ENCODE measurements around the gene NAT10.

NAT10 gene

DNA sequence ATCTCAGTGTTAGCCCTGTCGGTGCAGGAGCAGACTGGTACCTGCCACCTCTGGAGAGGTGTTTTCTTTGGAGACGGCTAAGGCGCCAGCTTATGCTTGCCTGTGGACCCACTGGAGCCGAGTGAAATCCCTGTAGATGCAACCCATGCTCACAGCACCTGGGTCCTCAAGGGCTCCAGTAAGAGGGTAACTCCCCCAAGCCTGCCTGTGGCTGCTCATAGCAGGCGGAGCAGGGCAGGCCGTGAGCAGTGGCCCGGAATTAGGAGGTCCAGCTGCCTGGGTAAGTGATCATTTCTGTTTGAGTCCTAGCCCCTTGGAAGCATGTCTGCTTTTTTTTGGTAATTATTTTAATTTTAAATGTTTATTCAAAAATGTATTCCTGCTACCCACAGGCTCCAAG is 43.8 kb downstream of the NAT10 start:
- no peak for DNase-seq (ENCODE audit: low read depth, low spot score)

DNA sequence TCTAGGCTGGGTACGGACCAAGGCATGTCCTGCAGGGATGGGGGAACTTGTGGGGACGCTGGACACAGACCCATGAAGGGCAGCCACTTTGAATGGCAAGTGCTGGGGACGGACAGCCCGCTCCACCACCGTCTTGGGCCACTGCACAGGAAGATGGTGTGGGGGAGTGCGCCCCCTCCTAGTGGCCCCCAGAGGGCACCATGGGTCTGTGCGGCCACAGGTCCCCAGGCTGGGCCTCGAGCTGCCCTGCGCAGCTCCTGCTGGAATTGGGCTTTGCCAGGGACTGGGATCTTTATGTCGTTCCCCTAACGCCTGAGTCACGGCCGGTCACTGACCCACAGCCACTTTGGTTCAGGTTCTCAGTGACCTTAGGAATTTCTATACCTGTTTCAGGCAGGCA is 44.4 kb downstream of the NAT10 start:
- DNase-seq (ENCODE audit: low read depth, low spot score), result peak; percentile 49

DNA sequence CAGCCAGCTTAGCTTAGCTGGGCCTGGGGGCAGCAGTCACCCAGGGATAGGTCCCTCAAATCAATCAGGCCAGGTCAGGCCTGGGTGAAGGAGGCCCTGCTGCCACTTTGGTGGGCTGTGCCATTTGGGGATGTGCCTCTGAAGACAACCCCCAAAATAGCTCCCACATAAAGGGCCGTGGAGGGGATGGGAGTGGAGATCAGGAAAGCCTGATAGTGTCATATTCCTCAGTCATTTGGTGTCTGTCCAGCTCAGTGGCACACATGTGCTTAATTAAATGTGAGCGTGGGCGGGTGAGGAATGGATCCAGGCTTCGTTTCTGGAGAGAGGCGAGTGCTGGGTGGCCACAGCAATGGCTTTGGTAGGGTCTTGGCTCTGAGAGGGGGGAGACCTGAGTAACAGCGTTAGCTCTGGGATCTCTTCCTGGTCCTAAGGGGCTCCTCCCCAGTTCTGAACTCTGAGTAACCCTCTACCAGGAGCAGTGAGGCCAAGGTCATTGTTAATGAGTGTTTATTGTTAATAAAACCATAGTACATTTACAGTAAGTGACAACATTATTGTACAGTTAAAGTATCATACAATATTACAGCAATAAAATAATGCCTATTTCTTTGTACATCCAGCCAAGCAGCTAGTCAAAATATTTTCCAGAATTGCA is 45.2 kb downstream of the NAT10 start:
- no peak for DNase-seq (ENCODE audit: low read depth, low spot score)

DNA sequence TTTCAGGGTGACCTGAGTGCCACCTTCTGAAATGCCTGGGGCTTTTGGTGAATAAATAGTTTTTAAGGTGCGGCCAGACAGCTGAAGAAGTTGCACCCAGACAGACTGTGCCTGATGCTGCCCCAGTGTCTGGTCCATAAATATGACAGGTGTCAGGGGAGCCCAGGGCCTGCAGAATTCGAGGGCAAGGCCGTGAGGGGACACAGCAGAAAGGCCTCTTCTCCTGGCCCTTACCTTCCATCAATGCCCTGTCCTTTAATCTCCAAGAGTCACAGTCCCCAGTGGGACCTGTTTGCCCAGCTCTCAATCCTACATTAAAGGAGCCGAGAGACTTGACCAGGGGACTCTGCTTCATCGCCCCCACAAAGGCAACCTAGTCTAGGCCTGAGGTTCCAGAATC is 45.7 kb downstream of the NAT10 start:
- DNase-seq (ENCODE audit: low read depth, low spot score), result no peak

DNA sequence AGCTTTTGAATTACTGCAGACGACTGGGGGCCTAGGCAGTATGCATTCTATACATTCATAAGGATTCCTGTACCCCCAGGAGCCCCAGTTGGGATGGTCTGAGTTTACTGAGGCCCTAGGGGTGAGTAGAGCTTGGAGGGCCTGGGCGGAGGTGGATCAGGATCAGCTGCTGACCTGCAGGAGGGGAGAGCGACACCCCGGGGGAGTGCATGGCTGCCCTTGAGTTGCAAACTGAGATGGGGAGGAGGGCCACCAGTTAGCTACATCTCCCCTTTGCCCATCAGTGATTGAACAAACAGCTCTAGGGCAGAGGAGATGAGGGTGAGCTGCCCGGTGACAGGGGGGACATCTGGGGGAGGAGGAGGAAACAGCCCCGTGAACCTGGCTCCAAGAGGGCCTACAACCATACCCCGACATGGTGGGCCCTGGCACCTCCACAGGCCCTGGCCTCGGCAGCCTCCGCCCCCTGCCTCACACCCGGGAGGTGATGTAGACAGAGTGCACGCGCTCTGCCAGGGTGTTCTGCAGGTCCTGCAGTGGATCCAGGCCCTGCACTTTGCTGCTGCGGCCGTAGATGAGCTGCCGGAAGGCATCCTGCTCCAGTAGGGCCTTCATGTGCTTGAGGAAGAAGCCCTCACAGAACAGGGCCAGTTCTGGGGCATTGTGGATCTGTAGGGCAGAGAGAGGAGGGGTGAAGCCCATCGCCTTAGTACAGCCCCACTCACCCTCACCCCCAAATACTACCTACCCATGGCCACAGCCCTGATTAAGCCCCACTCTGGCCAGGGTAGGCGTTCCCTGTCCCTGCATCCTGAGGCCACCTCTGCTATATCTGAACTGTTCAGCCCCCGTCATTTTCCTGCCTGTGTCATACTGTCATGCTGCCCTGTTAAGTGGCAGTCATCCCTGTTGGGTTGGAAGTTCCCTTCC is 46.8 kb downstream of the NAT10 start:
- no peak for DNase-seq (ENCODE audit: low read depth, low spot score)

DNA sequence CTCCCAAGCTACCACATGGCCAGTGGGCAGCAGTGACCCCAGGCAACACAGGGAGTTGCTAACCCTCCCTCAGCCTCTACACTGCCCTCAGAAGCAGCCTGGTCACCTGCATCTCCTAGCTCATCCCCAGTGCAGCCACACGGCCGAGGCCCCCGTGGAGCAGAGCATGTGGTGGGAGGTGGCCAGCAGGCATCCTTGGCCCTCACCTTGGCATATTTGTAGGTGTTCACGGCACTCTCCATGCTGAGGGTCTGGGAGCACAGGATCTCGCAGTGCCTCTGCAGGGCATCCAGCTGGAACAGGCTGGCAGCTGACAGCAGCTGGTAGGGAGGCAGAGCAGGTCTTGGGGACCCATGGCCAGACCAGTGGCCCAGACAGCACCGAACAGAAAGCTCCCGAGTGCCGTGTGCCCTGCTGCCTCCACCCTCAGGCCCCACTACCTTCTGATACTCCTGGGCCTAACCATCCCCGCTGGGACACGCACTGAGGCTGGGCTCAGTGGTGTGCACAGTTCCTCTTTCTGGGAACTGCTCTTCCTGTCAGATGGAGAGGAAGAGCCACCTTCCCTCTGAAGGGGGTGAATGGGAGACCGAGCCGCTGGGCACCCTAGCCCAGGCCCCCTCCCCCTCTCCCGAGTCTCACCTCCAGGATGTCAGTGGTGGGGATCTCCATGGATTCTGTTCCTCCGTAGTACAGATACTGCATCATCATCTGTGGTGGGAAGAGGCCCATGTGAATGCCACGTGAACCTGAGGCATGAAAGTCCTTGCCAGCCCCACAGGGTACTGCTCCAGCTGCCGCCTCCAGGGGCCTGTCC is 48.8 kb downstream of the NAT10 start:
- no peak for DNase-seq (ENCODE audit: low read depth, low spot score)

DNA sequence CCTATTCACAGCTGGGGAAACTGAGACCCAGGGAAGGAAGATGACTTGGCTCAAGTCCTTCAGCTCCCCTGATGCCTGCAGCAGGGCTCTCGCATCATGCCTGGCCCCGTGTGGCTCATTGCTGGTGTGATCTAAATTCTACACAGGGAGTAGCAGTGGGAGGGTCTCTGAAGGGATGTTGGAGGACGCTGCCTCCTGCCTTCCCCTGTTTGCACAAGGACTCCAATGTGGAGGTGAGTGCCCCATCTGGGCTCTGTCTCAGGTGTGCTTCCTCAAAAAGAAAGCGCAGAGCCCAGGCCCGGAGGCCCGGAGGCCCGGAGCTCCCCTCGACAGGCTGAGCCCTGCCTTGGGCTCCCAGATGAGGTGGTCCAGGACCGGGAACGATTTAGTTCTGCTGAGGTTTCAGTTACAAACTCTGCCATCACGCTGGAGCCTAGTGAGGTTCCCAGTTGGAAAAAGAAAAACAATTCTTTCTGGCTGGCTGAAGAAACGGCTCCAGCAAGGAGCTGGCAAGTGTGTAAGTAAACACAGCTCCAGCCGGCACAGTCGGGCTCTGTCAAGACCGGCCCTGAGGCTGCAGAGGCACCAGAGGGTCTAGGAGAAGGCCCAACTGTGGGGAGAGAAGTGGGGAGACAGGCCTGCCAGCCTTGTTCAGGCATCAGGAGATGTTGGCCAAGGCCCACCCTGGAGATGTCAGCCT is 49.8 kb downstream of the NAT10 start:
- no peak for DNase-seq (ENCODE audit: low read depth, low spot score)

DNA sequence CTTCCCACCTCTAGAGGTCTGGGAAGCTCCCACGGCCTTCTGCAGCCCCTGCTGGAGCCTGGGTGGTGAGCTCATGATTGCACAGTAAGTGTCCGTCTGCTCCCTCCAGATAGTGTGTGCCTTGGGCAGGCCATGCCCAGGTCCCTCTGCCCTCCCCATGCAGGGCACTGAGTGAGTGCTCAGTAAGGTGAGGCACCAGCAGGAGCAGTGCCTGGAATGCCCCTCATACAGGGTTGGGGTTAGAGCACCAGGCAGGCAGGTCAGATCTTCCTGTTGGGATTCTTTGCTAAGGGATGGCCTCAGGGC is 50.3 kb downstream of the NAT10 start:
- no peak for DNase-seq (ENCODE audit: low read depth, low spot score)

DNA sequence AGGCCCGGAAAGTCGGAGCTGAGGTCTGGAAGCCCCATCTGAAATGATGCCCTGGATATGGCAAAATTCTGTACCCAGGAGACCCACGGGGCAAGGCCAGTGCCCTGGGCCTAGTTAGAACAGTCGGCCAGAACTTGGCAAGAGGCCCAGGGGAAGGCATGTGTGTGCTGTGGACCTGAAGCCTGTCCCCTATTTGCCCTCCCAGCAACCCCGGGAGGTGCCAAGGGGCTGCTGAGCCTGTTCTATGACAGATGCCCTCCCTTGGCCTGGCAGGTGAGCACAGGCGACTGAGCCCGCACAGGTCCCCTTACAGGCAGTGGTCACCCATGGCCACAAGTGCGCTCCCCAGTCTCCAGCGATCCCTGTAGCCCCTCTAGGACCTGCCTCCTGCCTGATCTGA is 51.7 kb downstream of the NAT10 start:
- no peak for DNase-seq (ENCODE audit: low read depth, low spot score)

DNA sequence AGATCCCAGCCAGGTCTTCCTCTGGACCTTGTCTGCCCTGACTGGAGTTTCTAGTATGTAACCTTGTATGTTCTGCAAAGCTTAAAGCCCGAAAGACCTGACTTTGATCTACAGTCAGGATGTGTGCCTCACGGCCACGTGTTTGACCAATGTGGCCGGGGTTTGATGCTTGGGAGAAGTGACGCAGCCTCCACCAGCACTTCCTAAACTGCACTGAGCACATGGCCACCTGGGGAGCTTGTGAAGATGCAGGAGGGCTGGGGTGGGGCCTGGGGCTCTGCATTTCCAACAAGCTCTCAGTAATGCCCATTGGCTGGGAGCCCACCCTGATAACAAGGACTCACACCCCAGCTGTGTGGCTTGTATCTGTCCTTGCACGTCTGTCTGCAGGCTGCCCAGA is 53.2 kb downstream of the NAT10 start:
- no peak for DNase-seq (ENCODE audit: low read depth, low spot score)

DNA sequence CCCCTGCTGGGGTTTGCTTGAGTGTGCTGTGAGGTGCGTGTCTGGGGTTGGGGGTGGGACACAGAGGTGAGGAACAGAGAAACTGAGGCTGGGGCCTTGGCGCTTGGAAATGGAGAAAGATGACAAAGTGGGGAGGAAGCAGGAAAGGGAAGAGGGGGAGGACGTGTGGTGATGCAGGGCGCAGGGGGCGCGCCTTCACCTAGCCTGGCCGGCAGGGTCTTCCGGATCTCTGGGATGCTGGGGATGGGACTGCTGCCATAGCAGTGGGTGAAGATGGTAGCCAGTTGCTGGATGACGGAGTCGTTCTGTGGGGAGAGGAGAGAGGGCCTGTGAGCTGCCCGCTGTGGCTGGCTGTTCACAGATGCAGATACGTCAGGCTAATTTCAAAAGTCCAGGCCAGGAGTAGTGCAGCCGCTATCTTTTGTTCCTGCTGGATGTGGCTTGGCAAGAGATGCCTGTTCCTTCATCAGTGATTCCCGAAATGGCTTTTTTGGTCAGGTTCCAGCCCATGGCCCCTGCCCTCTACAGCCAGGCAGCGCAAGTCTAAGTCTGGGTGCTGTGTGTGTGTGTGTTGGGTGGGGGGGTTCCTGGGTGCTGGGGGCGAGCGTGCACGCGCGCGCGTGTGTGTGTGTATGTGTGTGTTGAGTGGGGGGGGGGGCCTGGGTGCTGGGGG is 54.8 kb downstream of the NAT10 start:
- DNase-seq (ENCODE audit: low read depth, low spot score), result peak; percentile 94

DNA sequence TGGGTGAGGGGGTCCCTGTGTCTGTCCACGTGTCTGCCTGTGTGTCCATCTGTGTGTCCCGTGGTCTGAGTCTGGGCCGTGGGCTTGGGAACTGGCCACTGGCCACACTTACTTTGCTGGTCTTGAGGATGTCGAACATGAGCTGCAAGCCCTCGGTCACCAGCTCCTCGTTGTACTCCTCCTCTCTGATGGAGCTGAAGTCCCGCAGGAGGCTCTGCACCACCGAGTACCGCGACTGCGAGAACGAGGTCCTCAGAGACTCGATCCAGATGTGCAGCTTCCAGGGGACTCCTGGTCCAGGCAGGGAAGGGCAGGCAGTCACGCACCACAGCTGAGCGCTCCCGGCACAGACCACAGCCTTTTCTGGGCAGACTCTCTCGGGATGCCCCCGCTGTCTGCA is 55.4 kb downstream of the NAT10 start:
- no peak for DNase-seq (ENCODE audit: low read depth, low spot score)

DNA sequence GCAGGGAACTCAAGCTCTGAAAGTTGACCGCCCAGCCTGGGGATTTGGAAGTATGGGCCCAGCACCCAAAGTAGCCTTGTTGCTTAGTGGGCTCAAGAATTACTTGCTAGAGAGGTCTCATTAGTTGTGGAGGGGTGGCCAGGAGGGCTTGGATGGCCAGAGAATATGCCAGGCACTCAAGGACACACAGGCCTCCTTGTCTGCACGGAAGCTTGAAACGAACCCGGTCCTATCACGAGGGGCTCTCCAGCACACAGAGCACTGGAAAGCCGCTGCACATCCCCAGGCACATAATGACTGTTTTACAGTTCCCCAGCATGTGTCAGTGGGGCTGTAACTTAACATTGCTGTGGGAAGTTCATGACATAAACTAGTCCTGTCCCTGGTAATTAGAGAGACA is 55.9 kb downstream of the NAT10 start:
- no peak for DNase-seq (ENCODE audit: low read depth, low spot score)

DNA sequence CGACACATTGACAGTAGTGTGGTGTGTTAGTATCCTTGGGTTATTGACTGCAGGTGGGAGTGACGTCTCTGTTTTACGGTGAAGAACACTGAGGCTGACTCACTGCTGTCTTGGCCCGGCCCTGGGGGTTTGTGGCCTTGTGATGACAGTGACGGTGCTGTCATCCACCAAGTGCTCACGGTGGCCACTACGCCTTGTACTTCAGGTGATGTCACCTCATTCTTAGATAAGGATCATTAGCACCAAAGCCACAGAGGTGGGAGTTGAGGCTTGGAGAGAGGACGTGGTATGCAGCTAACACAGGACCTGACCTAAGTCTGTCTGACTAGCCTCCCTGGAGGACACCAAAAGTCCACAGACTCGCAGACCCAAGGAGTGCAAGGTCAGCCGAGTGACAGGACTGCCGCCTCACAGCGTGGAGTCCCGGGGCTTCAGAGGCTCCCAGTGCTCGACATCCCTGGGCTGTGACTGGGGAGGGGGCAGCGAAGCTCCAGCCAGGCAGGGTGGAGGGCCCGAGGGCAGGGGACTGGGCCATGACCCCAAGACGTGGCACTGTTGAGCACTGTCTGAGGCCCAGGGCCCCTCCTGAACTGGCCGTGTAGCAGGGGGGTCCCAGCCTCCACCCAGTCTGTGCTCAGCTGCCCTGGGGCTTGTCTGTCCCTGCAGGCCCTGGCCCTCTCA is 56.5 kb downstream of the NAT10 start:
- peak; percentile 53 for DNase-seq (ENCODE audit: low read depth, low spot score)

DNA sequence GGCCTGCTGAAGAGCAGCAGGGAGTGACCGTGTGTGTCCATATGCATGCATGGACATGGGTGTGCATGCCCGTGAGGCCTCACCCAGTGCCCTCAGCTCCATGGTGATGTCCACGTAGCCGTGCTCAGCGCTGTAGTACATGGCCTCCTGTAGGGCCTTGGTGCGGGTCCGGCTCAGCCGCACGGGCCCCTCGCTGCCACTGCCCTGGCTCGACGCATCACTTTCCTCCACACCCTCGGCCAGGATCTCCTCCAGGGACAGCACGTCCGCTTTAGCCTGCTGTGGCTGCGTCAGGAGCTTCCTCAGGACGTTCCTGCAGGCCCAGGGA is 57.0 kb downstream of the NAT10 start:
- DNase-seq (ENCODE audit: low read depth, low spot score), result no peak

DNA sequence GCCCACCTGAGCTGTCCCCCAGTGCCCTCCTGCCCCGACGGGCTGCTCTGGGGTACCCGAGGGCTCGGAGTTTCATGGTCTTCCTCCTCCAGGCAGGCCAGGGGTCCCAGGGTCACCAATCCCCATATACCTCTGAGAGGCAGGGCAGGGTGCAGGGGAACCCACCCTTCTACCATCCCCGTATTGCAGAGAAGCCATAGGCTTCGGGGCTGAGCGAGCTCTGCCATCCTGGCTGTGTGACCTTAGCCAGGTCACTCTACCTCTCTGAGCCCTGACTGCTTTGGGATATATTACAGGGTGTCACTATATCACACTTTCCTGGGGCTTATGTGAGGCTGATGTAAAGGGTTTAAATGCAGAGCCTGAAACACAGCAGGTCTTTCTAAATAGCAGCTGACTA is 57.4 kb downstream of the NAT10 start:
- no peak for DNase-seq (ENCODE audit: low read depth, low spot score)

DNA sequence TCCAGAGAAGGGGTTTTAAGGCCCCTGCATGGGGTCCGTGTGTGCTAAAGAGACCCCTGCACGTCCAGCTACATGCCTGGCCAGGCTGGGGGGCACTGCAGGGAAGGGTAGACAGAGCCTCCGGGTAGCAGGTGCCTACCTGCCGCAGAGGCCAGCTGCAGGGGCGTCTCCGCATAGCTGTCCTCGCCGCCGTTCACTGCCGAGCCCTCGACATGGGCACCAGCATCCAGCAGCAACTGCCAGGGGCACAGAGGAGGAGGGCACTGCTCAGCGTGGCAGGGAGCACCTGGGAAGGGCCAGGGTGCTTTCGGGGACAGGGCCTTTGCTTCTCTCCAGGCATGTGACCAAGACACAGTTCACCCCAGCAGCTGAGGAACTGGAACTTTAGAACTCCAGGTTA is 59.7 kb downstream of the NAT10 start:
- DNase-seq (ENCODE audit: low read depth, low spot score), result no peak

DNA sequence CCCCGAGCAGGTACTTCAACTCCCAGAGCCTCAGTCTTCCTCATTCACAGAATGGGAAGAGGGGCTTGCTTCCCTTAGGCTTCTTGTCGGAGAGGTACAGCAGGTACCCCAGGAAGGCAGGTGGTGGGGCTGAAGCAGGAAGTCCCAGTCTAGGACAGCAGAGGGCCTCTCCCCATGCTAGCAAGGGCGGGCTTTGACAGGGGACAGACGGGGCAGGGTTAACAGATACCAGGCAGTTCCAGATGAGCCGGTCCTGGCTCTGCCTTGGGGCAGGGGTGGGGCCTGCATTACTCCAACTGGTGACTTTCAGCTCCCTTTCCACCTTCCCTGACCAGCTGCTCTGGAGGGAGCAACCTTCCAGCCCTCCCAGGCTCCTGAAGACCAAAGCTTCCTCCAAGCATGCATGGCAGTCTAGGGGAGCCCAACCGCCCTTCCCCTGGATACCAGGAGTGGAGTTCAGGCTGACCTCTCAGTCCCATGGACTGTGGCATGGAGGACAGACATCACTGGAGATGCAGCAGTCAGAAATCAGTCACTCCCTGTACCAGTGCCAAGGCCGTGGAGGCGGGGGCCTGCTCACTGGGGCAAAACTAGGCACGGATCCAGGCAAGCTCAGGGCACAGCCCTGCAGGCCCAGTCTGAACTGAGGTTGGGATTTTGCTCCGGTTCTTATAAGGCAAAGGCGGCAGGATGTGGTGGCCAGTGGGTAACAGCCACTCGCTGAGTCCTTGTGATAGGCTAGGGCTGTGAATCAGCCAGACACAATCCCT is 60.5 kb downstream of the NAT10 start:
- no peak for DNase-seq (ENCODE audit: low read depth, low spot score)

DNA sequence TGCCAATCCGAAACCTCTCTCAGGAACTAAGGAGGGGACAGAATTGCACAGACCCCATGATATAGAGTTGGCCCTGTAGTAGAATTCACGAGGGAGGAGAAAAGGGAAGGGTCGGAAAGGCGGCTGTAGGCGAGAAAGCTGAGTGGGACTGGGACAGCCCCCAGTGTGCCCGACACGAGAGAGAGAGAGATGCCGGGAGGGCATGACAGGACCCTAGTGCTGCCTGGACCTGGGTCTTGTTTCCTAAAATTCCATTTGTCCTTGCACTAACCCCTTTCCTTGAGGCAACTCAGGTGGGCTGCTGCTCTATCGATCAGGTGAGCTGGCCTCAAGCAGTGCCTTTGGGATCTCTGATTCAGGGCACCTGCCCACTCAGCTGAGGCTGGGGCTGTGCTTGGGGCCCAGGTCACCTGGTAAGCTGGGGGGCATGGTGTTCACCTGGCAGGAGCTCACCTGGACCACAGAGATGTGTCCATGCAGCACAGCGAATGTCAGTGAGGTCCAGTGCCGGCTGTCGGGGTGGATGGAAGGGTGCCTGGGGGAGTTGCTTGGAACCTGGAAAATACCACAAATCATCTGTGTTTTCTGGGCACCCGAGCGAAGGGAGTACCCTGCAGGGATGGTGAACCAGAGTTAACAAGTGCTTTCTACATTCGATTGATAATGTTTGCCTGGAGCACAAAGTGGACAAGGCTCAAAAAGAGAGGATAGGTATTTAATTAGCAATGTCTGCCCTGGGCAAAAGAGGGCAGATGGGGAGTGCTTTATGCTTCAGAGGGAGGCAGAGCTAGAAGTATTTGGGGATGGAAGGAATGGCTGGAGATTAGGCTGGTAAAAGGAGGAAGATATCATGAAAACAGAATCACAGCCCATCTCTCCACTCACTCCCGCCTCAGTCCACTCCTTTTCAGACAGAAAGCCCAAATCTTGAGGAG is 61.6 kb downstream of the NAT10 start:
- DNase-seq (ENCODE audit: low read depth, low spot score), result no peak
